Mesenchymal stem cell (in vitro differentiated cells and primary cell): ENCODE results near the gene ZNF366.
A peak's percentile ranks its signal among the peaks of the same experiment; 100 is the strongest.

Experiments used
- DNase-seq: peaks from one replicate; pipeline ENCODE4 v3.0.0-alpha.2; 2013
- H2AFZ ChIP-seq: one replicate; pipeline ENCODE4 v1.6.1; 2013; ENCODE audit warnings: low read depth, mild to moderate bottlenecking, control low read depth, inconsistent platforms, low read length, moderate library complexity
- H2AK5ac ChIP-seq: 2 replicates; pipeline ENCODE4 v1.6.1; 2013; ENCODE audit warnings: low read length, moderate library complexity, mild to moderate bottlenecking, inconsistent platforms; ENCODE audit not compliant: severe bottlenecking
- H2BK120ac ChIP-seq: one replicate; pipeline ENCODE4 v1.6.1; 2013; ENCODE audit warnings: low read depth, mild to moderate bottlenecking, inconsistent platforms, low read length, moderate library complexity
- H2BK12ac ChIP-seq, 2 experiments: one replicate each; pipeline ENCODE4 v1.6.1; 2013; ENCODE audit warnings: inconsistent platforms in 2 of 2, low read length in 2 of 2, mild to moderate bottlenecking in 2 of 2, moderate library complexity in 2 of 2, control low read depth in 1 of 2
- H2BK15ac ChIP-seq: one replicate; pipeline ENCODE4 v1.6.1; 2013; ENCODE audit warnings: mild to moderate bottlenecking, low read depth, inconsistent platforms; ENCODE audit not compliant: poor library complexity, severe bottlenecking
- H2BK5ac ChIP-seq: 2 replicates; pipeline ENCODE4 v1.6.1; 2013; ENCODE audit warnings: low read depth, mild to moderate bottlenecking, low read length, control low read depth, inconsistent platforms; ENCODE audit not compliant: poor library complexity, severe bottlenecking
- H3K14ac ChIP-seq, 2 experiments: one replicate each; pipeline ENCODE4 v1.6.1; 2013; ENCODE audit warnings: inconsistent platforms in 2 of 2, low read length in 2 of 2, control low read depth in 1 of 2, mild to moderate bottlenecking in 1 of 2, moderate library complexity in 1 of 2
- H3K18ac ChIP-seq, 2 experiments: one replicate each; pipeline ENCODE4 v1.6.1; 2013; ENCODE audit warnings: inconsistent platforms in 2 of 2, low read length in 2 of 2, control low read depth in 1 of 2, low read depth in 1 of 2, mild to moderate bottlenecking in 1 of 2
- H3K23ac ChIP-seq, 2 experiments: one replicate each; pipeline ENCODE4 v1.6.1; 2013; ENCODE audit warnings: inconsistent platforms in 2 of 2, low read length in 2 of 2, mild to moderate bottlenecking in 2 of 2, moderate library complexity in 2 of 2, control low read depth in 1 of 2
- H3K27ac ChIP-seq: 2 replicates; pipeline ENCODE4 v1.5.1; 2013; ENCODE audit warnings: mild to moderate bottlenecking, moderate library complexity, low read length, control low read depth, inconsistent platforms; ENCODE audit not compliant: poor library complexity, severe bottlenecking
- H3K27me3 ChIP-seq, 2 experiments: 2 replicates each; pipeline versions ENCODE4 v1.6.1 to v1.7.0; 2013; ENCODE audit warnings: low read length in 2 of 2, mild to moderate bottlenecking in 2 of 2, moderate library complexity in 2 of 2, control low read depth in 1 of 2, inconsistent platforms in 1 of 2; ENCODE audit not compliant: control insufficient read depth in 1 of 2, insufficient read depth in 1 of 2
- H3K36me3 ChIP-seq, 2 experiments: 2 replicates each; pipeline versions ENCODE4 v1.6.1 to v1.7.0; 2013; ENCODE audit warnings: low read length in 2 of 2, control low read depth in 1 of 2, inconsistent platforms in 1 of 2, low read depth in 1 of 2, mild to moderate bottlenecking in 1 of 2; ENCODE audit not compliant: insufficient read depth in 2 of 2, control insufficient read depth in 1 of 2
- H3K4ac ChIP-seq, 2 experiments: one replicate each; pipeline ENCODE4 v1.6.1; 2013; ENCODE audit warnings: inconsistent platforms in 2 of 2, low read length in 2 of 2, mild to moderate bottlenecking in 2 of 2, moderate library complexity in 2 of 2, control low read depth in 1 of 2, low read depth in 1 of 2
- H3K4me1 ChIP-seq: 2 replicates; pipeline ENCODE4 v1.6.1; 2013; ENCODE audit warnings: low read depth, low read length, control low read depth; ENCODE audit not compliant: control insufficient read depth, insufficient read depth
- H3K4me2 ChIP-seq: 2 replicates; pipeline ENCODE4 v1.6.1; 2013; ENCODE audit warnings: low read length, mild to moderate bottlenecking, inconsistent platforms; ENCODE audit not compliant: poor library complexity, severe bottlenecking
- H3K4me3 ChIP-seq, 2 experiments: 2 replicates each; pipeline versions ENCODE4 v1.5.1 to v1.7.0; 2013; ENCODE audit warnings: low read length in 2 of 2, mild to moderate bottlenecking in 2 of 2, control low read depth in 1 of 2, low read depth in 1 of 2; ENCODE audit not compliant: insufficient read depth in 1 of 2
- H3K79me1 ChIP-seq: replicated peaks from 2 replicates; pipeline ENCODE4 v1.6.1; 2013; ENCODE audit warnings: mild to moderate bottlenecking, control low read depth, low read length, inconsistent platforms; ENCODE audit not compliant: poor library complexity, severe bottlenecking
- H3K9ac ChIP-seq: 2 replicates; pipeline ENCODE4 v1.7.0; 2013; ENCODE audit warnings: mild to moderate bottlenecking, low read length, moderate library complexity
- H3K9me3 ChIP-seq: 2 replicates; pipeline ENCODE4 v1.7.0; 2013; ENCODE audit warnings: mild to moderate bottlenecking, low read length; ENCODE audit not compliant: control insufficient read depth
- H4K8ac ChIP-seq: one replicate; pipeline ENCODE4 v1.6.1; 2013; ENCODE audit warnings: inconsistent platforms, mild to moderate bottlenecking, low read length, moderate library complexity
- H4K91ac ChIP-seq: one replicate; pipeline ENCODE4 v1.6.1; 2013; ENCODE audit warnings: mild to moderate bottlenecking, low read length, inconsistent platforms
- WGBS: methylation state at CpG from one replicate; pipeline ENCODE4 v1.1.7; 2013; ENCODE audit warnings: mixed read lengths; 5-methylcytosine and 5-hydroxymethylcytosine counted together

ZNF366 gene

DNA sequence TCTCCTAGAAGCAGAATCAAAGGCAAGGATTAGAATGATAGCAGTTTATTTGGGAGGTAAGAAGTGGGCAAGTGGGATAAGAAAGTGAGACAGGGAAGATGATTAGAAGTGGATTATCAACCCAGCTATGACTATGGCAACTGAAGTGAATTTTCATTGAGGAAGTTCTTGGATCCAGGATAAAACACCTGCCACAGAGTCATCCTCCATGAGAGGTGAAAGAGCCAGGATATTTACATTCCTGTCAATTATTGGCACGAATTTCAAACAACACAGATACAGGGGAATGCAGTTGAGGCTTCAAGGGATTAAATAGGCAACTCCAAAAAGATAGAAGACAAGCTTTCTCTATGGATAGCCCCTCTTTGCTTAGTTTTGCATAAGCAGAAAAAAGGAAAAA lies 31.8 kb upstream of the ZNF366 start:
- H3K27me3 ChIP-seq, result no peaks in the 10 kb centered on the region
- no peak overlapping the region for H3K9ac ChIP-seq
- H4K91ac ChIP-seq, result no peak overlapping the region
- no peak overlapping the region for H3K4me3 ChIP-seq
- H3K14ac ChIP-seq, result no peak overlapping the region
- H2AK5ac ChIP-seq, result no peak overlapping the region
- H3K4me2 ChIP-seq, result no peak overlapping the region
- H2BK5ac ChIP-seq, result no peak overlapping the region
- no peaks in the 10 kb centered on the region for H3K9me3 ChIP-seq
- no peak overlapping the region for H2BK120ac ChIP-seq
- H4K8ac ChIP-seq, result no peak overlapping the region
- H3K4ac ChIP-seq, result no peak overlapping the region
- no CpG with 5 or more reads among the region's 1 CpG for WGBS
- no peaks in the 10 kb centered on the region for H3K36me3 ChIP-seq
- H2BK15ac ChIP-seq, result no peak overlapping the region
- H3K79me1 ChIP-seq, result no peaks in the 10 kb centered on the region
- no peak overlapping the region for H2AFZ ChIP-seq
- no peak overlapping the region for H3K27ac ChIP-seq
- H3K18ac ChIP-seq, result no peak overlapping the region
- DNase-seq, result no peak
- no peak overlapping the region for H2BK12ac ChIP-seq
- peaks cover 4% of the 10 kb centered on the region for H3K4me1 ChIP-seq
- no peak overlapping the region for H3K23ac ChIP-seq

DNA sequence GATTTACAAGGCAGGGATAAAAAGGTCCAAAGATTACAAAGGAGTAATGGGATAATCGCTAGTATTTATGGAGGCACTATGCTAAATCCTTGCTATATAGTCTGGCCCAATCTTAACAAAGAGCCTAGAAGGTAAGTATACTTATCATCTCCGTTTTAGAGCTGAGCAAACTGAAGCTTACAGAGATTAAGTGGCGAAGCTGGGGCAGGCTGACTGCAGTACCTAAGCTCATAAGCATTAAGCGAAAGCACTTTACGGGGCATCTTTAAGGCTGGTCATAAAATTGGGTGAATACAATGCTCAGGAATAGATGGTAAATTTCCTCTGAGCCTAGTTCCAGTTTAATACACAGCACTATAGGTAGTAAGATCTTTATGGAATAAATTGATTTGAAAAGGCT lies 30.0 kb upstream of the ZNF366 start:
- WGBS, result 95% methylated on average over 5 of the region's 5 CpGs
- no peak overlapping the region for H3K23ac ChIP-seq

GRCh38 chr5:72531496-72532190 lies 24.4 kb upstream of the ZNF366 start:
- Histone ChIP-seq H2BK120ac (peak overlapping the region; percentile 37), H4K91ac (no peak overlapping the region), H3K79me1 (no peaks in the 10 kb centered on the region), H3K4ac (peak overlapping the region in 1 of 2 experiments; percentile 11), H3K4me3 (no peak overlapping the region), H4K8ac (peak overlapping the region; percentile 28), H2BK15ac (peak overlapping the region; percentile 90), H3K36me3 (no peaks in the 10 kb centered on the region), H3K18ac (no peak overlapping the region), H3K27ac (no peak overlapping the region), H3K4me2 (no peak overlapping the region), H2BK12ac (no peak overlapping the region), H3K23ac (no peak overlapping the region), H3K9me3 (no peaks in the 10 kb centered on the region), H2BK5ac (no peak overlapping the region), H3K27me3 (no peaks in the 10 kb centered on the region), H3K14ac (no peak overlapping the region), H3K9ac (no peak overlapping the region), H2AK5ac (no peak overlapping the region), H2AFZ (no peak overlapping the region), H3K4me1 (no peaks in the 10 kb centered on the region)
- 95% methylated on average over 4 of the region's 4 CpGs for WGBS
- peak; percentile 29 for DNase-seq

More for the DNA sequence above, 30.0 kb upstream of the ZNF366 start:
- Histone ChIP-seq H3K4me1 (peaks cover 4% of the 10 kb centered on the region), H3K4me2 (no peak overlapping the region), H3K14ac (no peak overlapping the region), H2BK5ac (no peak overlapping the region), H3K18ac (no peak overlapping the region), H2AK5ac (no peak overlapping the region), H2BK12ac (no peak overlapping the region), H3K9ac (no peak overlapping the region), H2AFZ (no peak overlapping the region), H3K4me3 (no peak overlapping the region), H3K27me3 (no peaks in the 10 kb centered on the region), H3K27ac (no peak overlapping the region), H3K79me1 (no peaks in the 10 kb centered on the region), H3K9me3 (no peaks in the 10 kb centered on the region), H2BK120ac (no peak overlapping the region), H2BK15ac (no peak overlapping the region), H3K4ac (no peak overlapping the region), H4K91ac (no peak overlapping the region), H3K36me3 (no peaks in the 10 kb centered on the region), H4K8ac (no peak overlapping the region)
- no peak for DNase-seq

GRCh38 chr5:72530196-72530595 lies 23.0 kb upstream of the ZNF366 start:
- H3K9ac ChIP-seq, result no peak overlapping the region
- H3K36me3 ChIP-seq, result no peaks in the 10 kb centered on the region
- no peak overlapping the region for H2BK12ac ChIP-seq
- no peak overlapping the region for H2BK15ac ChIP-seq
- H3K27ac ChIP-seq, result no peak overlapping the region
- no peak overlapping the region for H2BK120ac ChIP-seq
- H2AK5ac ChIP-seq, result no peak overlapping the region
- H3K23ac ChIP-seq, result no peak overlapping the region
- H4K8ac ChIP-seq, result no peak overlapping the region
- DNase-seq, result no peak
- no peaks in the 10 kb centered on the region for H3K4me1 ChIP-seq
- H3K18ac ChIP-seq, result no peak overlapping the region
- H4K91ac ChIP-seq, result no peak overlapping the region
- H3K27me3 ChIP-seq, result no peaks in the 10 kb centered on the region
- H3K4me2 ChIP-seq, result no peak overlapping the region
- no peak overlapping the region for H3K14ac ChIP-seq
- no peaks in the 10 kb centered on the region for H3K9me3 ChIP-seq
- 95% methylated on average over 3 of the region's 7 CpGs for WGBS
- no peak overlapping the region for H2AFZ ChIP-seq
- no peak overlapping the region for H3K4ac ChIP-seq
- H3K4me3 ChIP-seq, result no peak overlapping the region
- no peaks in the 10 kb centered on the region for H3K79me1 ChIP-seq
- no peak overlapping the region for H2BK5ac ChIP-seq
